ENCODE measurements around the gene ALDH18A1.
"Not testable (repeated sequence)": the region's sequence is repeated elsewhere in the genome, so short reads cannot be mapped to it uniquely, and the experiment has no call there.

The ALDH18A1 gene

DNA sequence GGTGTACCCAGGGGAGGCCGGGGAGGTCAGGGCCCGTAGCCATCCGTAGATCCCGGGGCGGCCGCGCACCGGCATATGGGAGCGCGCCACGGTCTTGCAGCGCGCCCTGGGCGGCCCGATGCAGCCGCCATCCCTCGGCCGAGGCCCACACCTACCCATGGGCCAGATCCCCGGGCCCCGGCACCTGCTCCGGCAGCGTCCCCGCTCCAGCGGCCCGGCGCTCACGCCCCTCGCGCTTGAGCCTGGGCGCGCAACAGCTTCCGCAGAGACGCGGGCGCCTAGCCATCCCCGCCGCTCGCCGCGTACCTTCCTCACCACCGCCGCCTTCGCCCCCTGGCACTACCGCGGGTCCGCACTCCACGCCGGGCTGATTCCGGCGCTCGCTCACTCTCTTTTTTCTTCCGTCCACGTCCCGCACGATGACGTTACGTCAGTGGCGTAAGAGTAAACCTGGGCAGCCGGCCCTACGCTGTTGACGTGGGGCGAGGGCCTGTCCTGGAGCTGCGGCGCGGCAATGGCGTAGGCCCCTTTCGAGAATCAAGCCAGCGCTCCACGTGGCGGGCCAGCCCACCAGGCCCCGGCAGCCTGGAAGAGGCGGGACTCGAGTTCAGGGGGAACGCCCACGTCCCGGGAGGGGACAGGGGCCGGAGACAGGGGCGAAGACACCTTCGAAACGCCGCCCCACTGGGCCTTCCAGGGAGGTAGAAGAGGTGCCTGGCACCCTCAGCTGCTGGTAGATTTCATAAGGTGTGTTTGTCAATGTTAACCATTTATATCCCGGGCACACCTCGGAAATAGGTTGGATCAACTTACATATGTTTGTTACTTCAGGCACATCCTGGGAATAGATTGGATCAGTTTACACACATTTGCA, at the start of gene ALDH18A1:
TSS of gene ALDH18A1 (minus strand) at position 421 of the 874 bp plus-strand sequence. CDS start 3,334 bp downstream, outside the sequence.
- peak; percentile 68 to 88 (median 86) for DNase-seq (ENCODE audit: low read depth in 4 of 4, low spot score in 1 of 4)

DNA sequence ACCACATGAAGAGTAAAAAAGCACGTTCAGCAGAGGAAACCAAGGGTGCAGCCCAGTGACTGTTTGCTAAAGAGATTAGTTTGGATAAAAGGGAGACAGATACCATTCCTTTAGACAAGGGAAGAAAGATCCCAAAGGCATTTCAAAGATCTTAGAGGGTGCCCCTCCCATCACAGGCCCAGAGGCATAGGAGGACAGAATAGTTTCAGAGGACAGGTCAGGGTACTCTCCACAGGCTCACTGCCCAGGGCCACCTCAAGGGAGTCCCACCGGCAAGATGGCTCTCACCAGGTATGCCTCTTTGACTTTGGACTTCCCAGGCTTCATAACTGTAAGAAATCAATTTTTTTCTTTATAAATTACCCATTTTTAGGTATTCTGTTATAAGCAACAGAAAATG, 41.9 kb upstream of the ALDH18A1 start:
- DNase-seq (ENCODE audit: low read depth in 4 of 4, low spot score in 1 of 4), result no peak

DNA sequence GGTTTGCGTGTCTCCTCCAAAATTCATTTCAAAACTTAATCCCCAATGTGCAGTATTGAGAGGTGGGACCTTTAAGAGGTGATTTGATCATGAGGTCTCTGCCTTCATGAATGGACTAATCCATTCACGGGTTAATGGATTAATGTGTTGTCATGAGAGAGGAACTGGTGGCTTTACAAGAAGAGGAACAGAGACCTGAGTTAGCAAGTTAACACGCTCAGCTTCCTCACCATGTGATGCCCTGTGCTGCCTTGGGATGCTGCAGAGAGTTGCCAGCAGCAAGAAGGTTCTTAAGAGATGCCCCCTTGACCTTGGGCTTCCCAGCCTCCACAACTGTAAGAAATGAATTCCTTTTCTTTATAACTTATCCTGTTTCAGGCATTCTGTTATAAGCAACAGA, 40.9 kb upstream of the ALDH18A1 start:
- DNase-seq (ENCODE audit: low read depth in 4 of 4, low spot score in 1 of 4), result no peak

DNA sequence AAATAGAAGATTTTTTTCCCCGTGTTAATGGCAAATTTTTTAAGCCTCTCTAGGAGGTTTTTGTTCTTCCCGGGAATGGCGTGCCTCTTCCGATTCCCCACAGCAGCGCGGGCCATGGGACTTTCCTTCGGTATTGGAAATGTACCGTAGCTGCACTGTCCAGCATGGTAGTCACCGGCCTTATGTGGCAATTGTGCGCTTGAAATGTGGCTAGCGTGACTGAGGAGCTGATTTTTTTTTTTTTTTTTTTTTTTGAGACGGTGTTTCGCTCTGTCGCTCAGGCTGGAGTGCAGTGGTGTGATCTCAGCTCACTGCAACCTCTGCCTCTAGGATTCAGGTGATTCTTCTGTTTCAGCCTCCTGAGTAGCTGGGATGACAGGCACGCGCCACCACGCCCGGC, 38.2 kb upstream of the ALDH18A1 start:
- DNase-seq (ENCODE audit: low read depth in 4 of 4, low spot score in 1 of 4), result no peak

DNA sequence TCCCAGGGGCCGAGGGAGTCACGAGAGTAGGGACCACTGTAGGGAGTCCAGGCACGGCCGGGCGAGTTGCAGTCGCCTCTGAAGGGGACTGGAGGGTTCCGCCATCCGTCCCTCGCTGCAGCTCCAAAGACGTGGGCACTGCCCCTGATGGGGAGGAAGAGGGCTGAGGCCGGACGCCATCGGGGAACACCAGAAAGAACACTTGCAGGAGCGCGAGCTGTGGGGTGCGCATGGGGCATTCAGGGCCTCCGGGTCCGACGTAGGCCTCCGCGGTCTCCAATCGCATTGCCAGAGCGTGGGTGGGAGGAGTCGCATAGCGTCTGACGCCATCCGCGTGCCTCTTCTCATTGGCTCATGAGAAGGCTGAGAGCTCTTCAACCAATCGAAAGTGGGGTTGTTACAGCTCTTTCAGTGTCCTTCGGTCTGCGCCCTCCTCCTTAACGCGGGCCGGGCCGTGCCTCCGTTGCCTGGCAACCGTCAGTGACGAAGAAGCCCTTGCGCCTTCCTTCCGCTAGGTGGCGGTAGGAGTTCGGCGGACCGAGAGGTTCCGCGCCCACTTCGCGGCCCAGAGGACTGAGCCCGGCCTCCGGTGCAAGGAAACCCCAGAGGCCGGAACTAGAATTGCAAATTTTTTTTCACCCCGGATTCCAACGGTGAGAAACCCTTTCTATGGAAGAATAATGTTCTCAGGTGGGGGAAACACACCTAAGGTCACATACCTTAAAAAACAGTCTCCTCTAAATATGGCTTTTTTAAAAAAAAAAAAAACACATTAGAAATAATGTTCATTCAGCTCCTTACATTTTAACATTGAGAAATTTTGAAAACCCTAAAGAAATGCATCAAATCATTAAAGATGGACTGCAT, 37.4 kb upstream of the ALDH18A1 start, which contains the start of gene TCTN3:
TSS of gene TCTN3 (minus strand) at position 260 of the 867 bp plus-strand sequence. CDS start at position 232, 28 bp downstream.
- DNase-seq (ENCODE audit: low read depth in 4 of 4, low spot score in 1 of 4), result peak; percentile 83 to 94 (median 90)

DNA sequence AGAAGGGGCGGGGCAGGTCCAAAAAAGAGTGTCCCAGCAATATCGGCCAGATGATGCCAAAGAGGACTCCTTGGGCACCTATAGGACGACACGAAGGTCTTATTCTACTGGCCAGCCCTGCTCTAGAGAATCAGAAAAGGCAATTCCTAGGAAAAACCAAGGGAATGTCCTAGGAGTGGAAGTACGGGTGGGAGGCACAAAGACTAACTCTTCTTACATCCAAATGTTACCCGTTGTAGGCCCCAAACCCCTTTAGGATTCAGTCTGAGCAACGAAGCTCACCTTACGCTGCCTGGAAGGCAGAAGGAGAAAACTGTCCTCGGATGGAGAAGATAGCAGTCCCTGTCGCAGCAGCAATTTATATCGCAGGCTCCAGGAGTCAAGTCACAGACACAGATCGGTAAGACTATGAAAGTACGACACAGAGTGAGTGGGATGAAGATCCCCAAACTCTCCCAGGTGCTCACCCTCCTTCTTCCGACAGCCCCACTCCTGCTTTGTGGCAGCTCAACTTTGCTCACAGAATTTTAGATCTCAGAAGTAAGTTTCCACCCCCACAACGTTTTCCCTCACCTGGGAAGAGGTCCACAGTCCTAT, 36.7 kb upstream of the ALDH18A1 start:
- DNase-seq (ENCODE audit: low read depth in 4 of 4, low spot score in 1 of 4), result peak in 1 of 4 experiments; percentile 4

DNA sequence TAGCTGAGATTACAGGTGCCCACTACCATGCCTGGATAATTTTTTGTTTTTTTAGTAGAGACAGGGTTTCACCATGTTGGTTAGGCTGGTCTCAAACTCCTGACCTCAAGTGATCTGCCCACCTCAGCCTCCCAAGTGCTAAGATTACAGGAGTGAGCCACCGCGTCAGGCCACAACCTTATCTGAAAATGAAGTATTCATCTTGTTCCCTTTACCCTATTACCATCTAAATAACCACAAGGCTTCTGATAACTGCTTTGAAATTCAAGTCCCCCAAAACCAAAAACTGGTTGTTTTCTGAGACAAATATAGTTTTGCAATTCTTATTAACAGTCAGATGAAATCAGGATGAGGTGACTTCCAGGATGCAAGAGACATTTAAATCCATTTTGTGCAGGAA, 34.8 kb upstream of the ALDH18A1 start:
- no peak for DNase-seq (ENCODE audit: low read depth in 4 of 4, low spot score in 1 of 4)

DNA sequence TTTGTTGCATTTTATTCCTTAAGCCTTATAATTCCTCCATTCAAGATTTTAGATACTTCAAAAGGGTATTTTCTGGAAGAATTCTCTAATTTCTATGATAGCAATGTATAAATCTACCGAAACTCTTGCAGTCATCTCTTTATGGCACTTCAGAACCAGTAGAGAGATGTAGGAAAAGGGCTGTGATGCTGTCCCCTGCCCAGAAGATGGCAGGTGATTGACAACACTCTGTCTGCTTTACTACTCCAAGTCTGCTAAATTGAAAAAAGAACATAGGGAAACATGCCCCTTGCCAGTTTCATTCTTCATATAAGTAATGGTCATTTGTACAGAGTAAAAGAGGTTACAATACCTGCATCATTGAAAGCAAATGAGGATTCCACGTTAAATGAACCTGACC, 32.1 kb upstream of the ALDH18A1 start:
- no peak for DNase-seq (ENCODE audit: low read depth in 4 of 4, low spot score in 1 of 4)

DNA sequence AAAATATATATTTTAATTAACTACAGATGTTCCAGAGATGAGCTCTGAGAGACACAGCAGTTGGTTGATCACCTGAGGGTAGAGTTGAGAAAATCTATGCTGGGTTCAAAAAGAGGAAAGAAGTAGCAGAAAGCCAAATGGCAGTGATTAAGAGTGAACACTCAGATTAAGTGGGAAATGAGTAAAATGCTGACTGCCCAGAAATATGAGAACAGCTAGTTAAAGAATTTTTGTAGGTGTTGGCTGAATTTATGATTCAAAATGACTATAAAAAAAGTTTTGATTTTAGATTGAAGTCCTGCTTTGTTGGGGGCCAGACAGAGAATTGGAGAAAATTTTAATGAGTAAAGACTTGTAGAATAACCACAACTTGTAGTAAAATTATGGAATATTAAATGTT, 27.5 kb upstream of the ALDH18A1 start:
- DNase-seq (ENCODE audit: low read depth in 4 of 4, low spot score in 1 of 4), result no peak

DNA sequence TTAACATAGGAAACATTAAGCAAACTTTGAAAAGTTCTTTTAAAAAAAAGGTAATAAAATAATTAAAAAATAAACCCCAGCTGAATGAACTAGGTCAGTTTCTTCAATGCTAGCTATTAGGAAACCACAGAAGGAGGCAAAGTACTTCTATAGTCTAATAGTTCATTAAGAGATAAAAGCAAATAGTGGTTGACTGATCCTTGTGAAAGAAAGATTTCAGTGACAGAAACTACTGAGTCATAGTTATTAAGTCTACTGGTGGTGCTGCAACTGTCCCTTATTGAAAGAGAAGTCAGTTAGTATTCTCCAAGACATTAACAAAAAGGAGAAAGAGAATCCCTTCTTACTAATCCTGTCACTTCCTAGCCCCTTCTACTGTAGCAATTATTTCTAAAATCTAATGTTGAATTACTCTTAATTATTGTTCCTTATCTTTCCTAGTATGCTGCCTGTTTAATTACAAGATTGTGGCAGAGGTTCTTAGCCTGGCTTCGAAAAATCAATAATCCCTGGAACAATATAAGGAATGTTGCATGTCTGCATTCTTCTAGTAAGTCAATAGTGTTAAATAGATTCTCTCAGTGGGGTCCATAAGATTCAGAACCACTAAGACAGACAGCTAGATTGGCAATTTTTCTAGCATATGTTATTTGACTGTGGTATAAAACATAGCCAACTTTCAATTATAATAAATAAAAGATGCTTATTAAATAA, 19.0 kb upstream of the ALDH18A1 start:
- no peak for DNase-seq (ENCODE audit: low read depth in 4 of 4, low spot score in 1 of 4)

DNA sequence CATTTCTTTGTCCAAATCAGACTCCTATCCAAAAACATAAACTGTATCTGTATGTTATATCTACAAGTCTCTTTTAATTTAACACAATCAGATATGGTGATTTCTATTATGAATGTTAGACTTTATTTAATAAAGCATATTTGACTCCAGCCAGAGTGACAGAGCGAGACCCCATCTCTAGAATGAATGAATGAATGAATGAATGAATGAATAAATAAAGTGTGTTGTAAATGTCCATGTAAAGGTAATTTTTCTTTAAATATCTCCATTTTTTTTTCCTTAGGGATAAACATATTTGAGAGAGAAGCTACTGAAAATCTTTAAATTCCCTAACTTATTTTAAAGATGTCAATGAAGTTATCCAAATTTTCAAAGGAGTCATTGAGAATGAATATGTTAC, 18.1 kb upstream of the ALDH18A1 start:
- DNase-seq (ENCODE audit: low read depth in 4 of 4, low spot score in 1 of 4), result no peak

DNA sequence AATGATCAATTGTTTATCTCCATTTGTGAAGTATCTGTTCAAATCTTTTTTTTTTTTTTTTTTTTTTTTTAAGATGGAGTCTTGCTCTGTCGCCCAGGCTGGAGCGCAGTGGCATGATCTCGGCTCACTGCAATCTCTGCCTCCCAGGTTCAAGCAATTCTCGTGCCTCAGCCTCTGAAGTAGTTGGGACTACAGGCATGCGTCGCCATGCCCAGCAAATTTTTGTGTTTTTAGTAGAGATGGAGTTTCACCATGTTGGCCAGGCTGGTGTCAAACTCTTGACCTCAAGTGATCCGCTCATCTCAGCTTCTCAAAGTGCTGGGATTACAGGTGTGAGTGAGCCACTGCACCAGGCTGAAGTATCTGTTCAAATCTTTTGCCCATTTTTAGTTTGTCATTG, 16.1 kb upstream of the ALDH18A1 start:
- DNase-seq (ENCODE audit: low read depth in 4 of 4, low spot score in 1 of 4), result not testable (repeated sequence)

DNA sequence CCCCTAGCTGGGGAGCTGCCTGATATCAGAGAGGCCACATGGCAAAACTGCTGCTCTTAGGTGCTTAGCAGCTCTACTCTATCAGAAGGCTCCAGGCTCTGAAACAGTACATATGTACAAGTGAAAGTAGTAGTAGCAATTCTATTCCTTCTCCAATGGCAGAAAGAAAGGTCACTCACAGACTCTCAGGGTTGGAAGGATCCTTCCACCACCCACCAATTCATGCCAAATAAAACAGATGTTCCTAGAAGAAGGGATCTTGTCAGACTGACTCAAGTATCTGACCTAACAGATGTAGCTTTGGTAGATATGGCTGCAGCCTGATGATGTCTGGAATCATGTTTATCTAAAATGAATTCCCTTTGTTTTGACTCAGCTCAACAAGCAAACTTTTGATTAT, 8.0 kb upstream of the ALDH18A1 start:
- no peak for DNase-seq (ENCODE audit: low read depth in 4 of 4, low spot score in 1 of 4)

DNA sequence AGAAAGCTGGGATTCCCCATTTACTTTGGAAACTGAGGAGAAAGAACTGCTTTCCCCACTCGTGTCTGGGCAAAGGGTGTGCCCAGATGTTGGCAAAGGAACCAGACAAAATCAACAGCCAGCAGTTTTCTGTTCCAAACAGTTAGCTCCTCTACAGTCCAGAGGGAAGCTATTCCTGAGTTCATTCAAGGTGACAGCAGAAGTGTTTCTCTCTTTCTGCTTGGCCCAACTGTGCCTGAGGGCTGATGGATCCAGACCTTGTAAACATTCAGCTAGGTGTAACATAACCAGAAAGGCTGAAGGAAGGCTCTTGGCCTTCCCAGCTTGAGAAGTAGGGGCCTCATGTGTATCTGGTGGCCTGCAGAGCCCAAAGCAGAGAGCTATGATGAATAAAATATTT, 7.0 kb upstream of the ALDH18A1 start:
- no peak for DNase-seq (ENCODE audit: low read depth in 4 of 4, low spot score in 1 of 4)

DNA sequence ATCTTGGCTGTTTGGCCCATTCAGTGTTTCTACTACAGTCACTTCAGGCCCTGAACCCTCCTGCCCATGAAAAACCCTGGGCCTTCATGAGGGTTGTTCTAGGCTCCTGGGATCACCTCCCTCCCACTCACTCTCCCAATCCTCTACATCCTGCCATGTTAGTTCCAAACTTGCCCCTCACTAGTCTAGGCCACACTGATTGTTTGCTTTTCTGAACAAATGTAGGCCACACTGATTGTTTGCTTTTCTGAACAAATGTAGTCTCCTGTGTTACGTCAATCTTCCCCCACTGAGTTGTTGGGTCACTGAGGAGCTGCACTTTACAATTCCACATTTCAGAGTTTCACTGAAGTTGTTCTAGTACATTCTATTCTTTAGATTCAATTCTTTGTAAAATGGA, 5.3 kb upstream of the ALDH18A1 start:
- DNase-seq (ENCODE audit: low read depth in 4 of 4, low spot score in 1 of 4), result no peak

DNA sequence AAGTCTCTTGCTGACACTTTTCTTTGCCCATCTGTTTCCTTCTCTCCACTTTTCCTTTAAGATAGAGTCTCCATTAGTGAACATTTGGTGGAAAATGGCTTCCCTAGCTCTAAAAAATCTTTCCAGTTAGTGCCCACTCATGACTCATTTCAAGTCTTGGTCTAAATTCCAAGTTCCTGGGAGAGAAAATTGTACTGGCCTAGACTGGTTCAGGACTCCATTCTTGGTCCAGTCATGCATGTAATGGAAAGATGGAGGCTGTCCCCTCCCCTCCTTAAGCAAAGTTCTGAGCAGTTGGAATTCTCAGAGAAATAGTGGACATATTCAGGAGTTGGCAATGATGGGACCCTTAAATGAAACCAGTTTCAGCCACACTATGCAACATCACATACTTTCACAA, 3.8 kb upstream of the ALDH18A1 start:
- DNase-seq (ENCODE audit: low read depth in 4 of 4, low spot score in 1 of 4), result no peak

DNA sequence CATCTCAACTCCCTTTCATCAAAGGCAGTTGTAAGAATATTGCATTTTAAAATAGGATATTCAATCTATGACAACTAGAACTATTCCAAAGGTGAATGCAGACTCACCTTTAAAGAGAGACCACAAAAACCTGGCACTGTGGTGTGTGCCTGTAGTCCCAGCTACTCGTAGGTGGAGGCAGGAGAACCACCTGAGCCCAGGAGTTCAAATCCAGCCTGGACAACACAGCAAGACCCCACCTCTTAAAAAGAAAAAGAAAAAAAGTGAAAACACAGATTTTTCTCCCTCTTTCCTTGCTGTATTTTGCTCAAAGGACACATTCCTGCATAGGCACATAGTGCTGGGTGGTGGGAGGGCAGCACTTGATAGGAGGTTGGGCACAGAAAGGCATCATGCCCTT, 739 bp upstream of the ALDH18A1 start:
- no peak for DNase-seq (ENCODE audit: low read depth in 4 of 4, low spot score in 1 of 4)

DNA sequence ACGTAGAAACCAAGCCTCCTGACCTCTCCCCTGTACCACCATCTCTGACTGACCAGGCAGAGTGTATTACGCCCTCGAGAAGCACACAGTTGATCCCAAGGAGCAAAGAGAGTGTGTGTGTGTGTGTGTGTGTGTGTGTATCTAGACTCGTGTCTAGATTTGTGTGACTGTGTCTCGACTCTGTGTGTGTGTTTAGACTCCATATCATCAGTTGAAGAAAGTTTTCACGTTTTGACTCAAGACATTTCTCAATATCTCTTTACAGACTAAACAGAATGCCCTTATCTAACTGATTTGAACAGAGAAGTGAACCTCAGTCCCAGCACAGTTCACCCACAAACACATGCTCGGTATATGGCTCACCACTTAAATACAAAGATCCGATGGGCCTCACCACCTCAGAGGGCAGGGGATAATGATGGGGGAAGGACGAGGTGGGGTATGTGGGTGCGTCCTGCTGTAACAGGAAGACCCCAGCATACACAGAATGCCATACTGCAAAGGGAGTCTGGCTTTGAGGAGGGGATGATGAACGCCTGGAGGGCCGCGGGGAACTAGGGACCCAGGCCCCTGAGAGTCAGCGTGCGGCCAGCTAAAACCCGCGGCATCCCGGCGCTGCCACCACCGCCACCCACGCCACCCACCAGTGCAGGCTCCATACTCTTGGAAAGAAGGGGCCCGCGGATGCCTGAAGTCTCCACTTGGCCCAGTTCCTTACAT, 780 bp downstream of the ALDH18A1 start:
- peak in 3 of 4 experiments; percentile 2 to 21 (median 8) for DNase-seq (ENCODE audit: low read depth in 4 of 4, low spot score in 1 of 4)

DNA sequence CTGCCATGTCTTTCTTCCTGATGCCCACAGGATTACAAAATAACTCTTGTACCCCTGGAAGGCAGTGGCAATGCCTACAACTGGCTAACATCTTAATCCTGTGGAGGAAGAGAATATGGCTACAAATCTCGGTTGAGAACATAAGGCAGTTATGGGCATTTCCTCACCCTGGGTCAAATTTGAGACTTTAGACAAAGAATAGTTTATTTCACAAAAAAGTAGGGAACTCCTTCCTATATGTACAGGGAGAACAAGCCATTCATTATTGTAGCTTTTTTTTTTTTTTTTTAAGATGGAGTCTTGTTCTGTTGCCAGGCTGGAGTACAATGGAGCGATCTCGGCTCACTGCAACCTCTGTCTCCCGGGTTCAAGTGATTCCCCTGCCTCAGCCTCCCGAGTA, 2.6 kb downstream of the ALDH18A1 start:
- no peak for DNase-seq (ENCODE audit: low read depth in 4 of 4, low spot score in 1 of 4)

DNA sequence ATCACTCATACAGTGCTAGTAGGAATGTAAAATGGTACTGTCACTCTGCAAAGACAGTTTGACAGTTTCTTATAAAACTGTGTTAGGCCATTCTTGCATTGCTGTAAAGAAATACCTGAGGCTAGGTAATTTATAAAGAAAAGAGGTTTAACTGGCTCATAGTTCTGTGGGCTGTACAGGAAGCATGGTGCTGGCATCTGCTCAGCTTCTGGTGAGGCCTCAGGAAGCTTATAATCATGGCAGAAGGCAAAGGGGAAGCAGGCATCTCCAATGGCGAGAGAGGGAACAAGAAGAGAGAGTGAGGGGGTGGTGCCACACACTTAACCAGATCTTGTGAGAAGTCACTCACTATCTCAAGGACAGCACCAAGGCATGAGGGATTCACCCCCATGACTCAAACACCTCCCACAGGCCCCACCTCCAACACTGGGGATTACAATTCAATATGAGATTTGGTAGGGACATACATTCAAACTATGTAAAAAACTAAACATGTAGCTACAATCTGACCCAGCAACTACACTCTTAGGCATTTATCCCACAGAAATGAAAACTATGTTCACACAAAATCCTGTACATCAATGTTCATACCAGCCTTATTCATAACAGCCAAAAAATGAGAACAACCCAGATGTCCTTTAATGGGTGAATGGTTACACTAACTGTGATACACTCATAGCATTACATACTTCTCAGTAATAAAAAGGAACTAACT, 5.0 kb downstream of the ALDH18A1 start:
- DNase-seq (ENCODE audit: low read depth in 4 of 4, low spot score in 1 of 4), result no peak

Measured in stimulated activated CD4-positive, alpha-beta T cell treated with anti-CD3 and anti-CD28 coated beads, Interleukin-1b, Interleukin-23, amount 100 ng/mL, for 24 hours (primary cell).